CD4-positive, alpha-beta T cell treated with Interleukin-6 at 100 ng/mL for 8 hours (primary cell): ENCODE data around the gene NFKBIB.
"Not testable (repeated sequence)": the region's sequence is repeated elsewhere in the genome, so short reads cannot be mapped to it uniquely, and the experiment has no call there.

Experiments
- DNase-seq: peaks from one replicate; pipeline ENCODE4 v3.0.0-alpha.2; 2020; ENCODE audit warnings: mixed read lengths, low spot score

NFKBIB gene, protein sequence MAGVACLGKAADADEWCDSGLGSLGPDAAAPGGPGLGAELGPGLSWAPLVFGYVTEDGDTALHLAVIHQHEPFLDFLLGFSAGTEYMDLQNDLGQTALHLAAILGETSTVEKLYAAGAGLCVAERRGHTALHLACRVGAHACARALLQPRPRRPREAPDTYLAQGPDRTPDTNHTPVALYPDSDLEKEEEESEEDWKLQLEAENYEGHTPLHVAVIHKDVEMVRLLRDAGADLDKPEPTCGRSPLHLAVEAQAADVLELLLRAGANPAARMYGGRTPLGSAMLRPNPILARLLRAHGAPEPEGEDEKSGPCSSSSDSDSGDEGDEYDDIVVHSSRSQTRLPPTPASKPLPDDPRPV

GRCh38 chr19:38899447-38900201, at the start of gene NFKBIB, which contains the start of gene SIRT2:
Gene NFKBIB, plus strand, starts transcription at chr19:38899969. Its CDS starts 64 bp downstream, at chr19:38900033.
Gene SIRT2, minus strand, starts transcription at chr19:38899618. Its CDS starts 97 bp downstream, at chr19:38899521.
- peak; percentile 100 for DNase-seq

GRCh38 chr19:38850436-38850975, 49.3 kb upstream of the NFKBIB start:
- DNase-seq = peak; percentile 100

DNA sequence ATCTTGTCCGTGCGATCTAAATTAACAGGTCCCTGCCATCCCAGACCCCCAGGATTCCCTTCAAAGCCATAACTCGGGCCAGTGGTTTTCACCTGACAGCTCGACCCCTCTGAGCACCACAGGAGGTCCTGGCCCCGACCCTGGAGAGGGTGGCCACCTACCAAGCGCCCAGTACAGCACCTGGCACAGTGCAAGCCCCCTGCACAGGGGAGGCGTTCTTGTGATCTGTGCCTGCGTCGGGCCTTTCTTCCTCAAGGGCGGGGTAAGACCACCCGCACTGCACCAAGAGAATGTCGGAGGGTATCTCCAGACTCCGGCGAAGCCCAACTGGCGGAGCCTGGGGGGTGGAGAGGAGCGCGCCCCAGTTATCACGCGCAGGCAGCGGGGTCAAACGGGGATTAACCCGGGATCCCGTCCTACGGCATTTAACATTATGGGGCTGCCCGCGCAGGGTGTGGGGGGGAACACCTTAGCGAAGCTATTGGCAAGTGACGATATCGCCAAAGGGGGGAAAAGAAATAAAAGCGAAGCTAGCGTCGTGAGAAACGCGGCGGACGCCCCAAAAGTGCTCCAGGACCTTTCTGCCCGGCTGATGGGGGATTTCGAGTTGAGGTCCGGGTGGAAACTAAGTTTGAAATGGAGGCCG, 48.7 kb upstream of the NFKBIB start:
- DNase-seq = peak; percentile 17

- DNase-seq = peak; percentile 90
Measured at GRCh38 chr19:38851622-38852230, 48.0 kb upstream of the NFKBIB start.

DNA sequence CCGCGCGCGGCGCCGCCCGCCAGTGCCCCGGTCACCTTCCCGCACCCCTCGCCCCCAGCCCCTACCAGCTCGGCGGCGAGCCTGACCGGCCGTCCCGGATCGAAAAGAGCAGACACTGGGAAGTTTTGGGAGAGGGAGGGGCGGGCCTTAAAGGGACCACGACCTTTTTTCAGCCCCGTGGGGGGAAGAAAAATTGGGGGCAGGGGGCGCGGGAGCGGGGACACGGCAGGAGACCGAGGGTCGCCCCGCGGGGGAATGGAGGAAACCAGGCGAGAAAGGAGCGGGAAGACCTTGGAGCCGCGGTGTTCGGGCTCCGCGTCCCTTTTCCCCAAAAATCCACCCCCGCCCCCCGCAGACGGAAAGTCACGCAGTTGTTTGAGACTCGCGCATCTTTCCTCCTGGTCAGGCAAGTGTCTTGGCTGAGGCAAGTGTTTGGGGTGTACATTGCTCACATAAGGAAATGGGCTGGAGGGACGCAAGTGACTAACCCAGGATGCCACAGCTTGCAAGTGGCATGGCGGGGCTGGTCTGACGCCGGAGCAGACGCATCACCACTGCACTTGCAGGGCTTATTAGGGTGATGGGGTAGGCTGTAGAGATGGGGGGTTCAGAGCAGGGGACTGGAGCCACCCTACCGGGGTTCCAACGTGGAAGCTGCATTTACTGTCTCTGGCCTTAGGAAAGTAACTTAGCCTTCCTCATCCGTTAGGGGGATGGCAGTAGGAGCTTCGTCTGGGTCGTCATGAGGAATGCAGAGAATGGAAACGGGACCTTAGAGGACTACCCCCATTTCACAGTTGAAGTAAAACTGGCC, 47.3 kb upstream of the NFKBIB start:
- peak; percentile 59 for DNase-seq

- DNase-seq = no peak
Measured at GRCh38 chr19:38853214-38853613, 46.6 kb upstream of the NFKBIB start.

DNA sequence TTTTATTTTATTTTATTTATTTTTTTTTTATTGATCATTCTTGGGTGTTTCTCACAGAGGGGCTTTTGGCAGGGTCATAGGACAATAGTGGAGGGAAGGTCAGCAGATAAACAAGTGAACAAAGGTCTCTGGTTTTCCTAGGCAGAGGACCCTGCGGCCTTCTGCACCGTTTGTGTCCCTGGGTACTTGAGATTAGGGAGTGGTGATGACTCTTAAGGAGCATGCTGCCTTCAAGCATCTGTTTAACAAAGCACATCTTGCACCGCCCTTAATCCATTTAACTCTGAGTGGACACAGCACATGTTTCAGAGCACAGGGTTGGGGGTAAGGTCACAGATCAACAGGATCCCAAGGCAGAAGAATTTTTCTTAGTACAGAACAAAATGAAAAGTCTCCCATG, 44.8 kb upstream of the NFKBIB start:
- not testable (repeated sequence) for DNase-seq

DNA sequence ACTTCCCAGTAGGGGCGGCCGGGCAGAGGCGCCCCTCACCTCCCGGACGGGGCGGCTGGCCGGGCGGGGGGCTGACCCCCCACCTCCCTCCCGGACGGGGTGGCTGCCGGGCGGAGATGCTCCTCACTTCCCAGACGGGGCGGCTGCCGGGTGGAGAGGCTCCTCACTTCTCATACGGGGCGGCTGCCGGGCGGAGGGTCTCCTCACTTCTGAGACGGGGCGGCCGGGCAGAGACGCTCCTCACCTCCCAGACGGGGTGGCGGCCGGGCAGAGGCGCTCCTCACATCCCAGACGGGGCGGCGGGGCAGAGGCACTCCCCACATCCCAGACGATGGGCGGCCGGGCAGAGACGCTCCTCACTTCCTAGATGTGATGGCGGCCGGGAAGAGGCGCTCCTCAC, 44.0 kb upstream of the NFKBIB start:
- not testable (repeated sequence) for DNase-seq

DNA sequence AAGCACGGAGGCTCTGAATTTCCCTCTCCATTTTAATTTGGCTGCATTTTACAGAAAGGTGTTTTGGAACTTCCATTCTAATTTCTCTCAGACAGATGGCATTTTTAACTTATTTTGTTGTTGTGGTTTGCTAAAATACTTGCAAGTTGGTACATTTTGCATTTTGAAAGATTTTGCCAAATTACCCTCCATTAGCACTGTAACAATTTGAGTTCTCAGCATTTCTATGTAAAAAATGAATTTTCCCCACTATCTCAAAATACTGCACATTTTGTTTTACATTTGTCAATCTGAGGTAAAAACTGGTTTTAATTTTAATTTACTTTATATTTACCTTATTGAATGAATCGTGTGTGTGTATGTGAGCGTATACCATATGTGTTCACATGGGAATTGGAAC, 43.0 kb upstream of the NFKBIB start:
- no peak for DNase-seq

DNA sequence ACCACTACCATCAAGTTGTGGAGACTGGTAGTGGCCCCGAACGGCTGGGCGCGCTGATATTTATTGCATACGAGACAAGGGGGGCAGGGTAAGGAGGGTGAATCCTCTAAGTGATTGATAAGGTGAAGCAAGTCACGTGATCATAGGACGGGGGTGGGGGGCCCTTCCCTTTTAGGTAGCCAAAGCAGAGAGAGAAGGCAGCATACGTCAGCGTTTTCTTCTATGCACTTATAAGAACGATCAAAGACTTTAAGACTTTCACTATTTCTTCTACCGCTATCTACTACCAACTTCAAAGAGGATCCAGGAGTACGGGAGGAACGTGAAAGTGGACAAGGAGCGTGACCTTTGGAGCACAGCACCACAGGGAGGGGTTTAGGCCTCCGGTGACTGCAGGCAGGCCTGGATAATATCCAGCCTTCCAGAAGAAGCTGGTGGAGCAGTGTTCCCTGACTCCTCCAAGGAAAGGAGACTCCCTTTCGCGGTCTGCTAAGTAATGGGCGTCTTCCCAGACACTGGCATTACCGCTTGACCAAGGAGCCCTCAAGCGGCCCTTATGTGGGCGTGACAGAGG, 40.1 kb upstream of the NFKBIB start:
- not testable (repeated sequence) for DNase-seq

DNA sequence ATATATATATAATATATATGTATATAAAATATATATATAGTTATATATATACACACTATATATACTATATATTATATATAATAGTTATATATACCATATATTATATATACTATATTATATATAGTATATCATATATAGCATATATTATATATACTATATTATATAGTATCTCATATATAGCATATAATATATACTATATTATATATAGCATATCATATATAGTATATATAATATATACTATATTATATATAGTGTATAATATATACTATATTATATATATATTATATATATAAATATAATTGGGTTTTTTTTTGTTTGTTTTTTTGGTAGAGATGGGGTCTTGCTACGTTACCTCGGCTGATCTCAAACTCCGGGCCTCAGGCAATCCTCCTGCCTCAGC, 38.4 kb upstream of the NFKBIB start:
- no peak for DNase-seq

- no peak for DNase-seq
Measured at GRCh38 chr19:38862321-38863059, 37.3 kb upstream of the NFKBIB start.

DNA sequence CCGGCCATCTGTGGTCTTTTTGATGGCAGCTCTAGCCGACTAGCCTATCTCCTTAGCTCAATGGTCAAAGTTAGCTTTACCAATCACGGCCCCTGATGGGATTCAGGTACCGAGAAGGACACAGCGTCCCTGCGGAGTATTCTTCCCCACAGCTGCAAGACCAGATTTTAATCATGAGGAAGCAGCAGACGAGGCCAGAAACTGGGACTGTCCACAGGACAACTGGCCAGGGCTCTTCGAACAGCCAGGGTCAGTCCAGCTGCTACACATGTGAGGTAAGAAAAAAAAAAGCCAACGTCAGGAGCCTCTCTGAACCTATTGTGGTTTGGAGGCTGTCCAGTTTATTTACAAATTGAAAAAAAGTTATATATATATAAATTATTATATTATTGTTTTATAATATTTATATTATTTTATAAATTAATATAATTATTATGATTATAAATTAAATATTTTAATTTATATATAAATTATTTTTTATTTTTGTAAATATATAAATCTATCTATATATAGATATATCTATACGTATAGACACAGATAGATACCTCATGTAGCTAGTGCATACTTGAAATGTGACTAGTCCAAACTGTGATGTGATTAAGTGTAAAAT, 32.5 kb upstream of the NFKBIB start:
- no peak for DNase-seq

- DNase-seq = no peak
Measured at GRCh38 chr19:38868551-38868950, 31.2 kb upstream of the NFKBIB start.

GRCh38 chr19:38869160-38869835, 30.5 kb upstream of the NFKBIB start:
- DNase-seq = peak; percentile 34

GRCh38 chr19:38869836-38870607, 29.7 kb upstream of the NFKBIB start:
- DNase-seq = peak; percentile 95

GRCh38 chr19:38870612-38871011, 29.2 kb upstream of the NFKBIB start:
- no peak for DNase-seq

DNA sequence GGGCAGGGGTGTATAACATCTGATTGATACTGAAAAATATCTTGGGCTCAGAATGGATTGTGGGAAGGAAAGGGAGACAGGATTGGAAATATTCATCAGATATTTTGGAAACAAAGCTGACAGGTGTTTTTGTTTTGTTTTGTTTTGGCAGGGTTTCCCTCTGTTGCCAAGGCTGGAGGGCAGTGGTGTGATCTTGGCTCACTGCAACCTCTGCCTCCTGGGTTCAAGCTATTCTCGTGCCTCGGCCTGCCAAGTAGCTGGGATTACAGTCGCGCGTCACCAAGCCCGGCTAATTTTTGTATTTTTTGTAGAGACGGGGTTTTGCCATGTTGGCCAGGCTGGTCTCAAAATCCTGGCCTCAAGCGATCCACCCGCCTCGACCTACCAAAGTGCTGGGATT, 26.4 kb upstream of the NFKBIB start:
- DNase-seq = not testable (repeated sequence)
